A549 (cell line): ENCODE measurements around the gene ADARB2.

Source experiments
- CEBPB ChIP-seq, 2 experiments: fragments of >200 bp in 1 of 2; sonication (Bioruptor Twin) in 1 of 2; formaldehyde crosslinking in 1 of 2; IDR thresholded peaks; 2 replicates each; pipeline ENCODE4 v1.6.1; 2012 to 2016
- EP300 ChIP-seq, 2 experiments: fragments of >200 bp; sonication (Bioruptor Twin); formaldehyde crosslinking; IDR thresholded peaks; 2 replicates in 1 of 2; 3 replicates in 1 of 2; pipeline ENCODE4 v1.6.1; 2016 to 2017
- HDAC2 ChIP-seq: fragments of 200-600 bp; sonication (generic); IDR thresholded peaks from 2 replicates; pipeline ENCODE4 v1.6.1; 2016
- MAFK ChIP-seq: fragments of 450-650 bp; IDR thresholded peaks from 2 replicates; pipeline ENCODE4 v1.6.1; 2014; ENCODE audit not compliant: partially characterized antibody
- MYC ChIP-seq: IDR thresholded peaks from 2 replicates; pipeline ENCODE4 v1.6.1; 2012; ENCODE audit warnings: mild to moderate bottlenecking, inconsistent platforms, low read length, improper control_type of control experiment, borderline replicate concordance
- RARB ChIP-seq: fragments of 250-450 bp; sonication (Bioruptor Pico); IDR thresholded peaks from 2 replicates; pipeline ENCODE4 v1.8.0; 2021; ENCODE audit warnings: mild to moderate bottlenecking, moderate library complexity
- TF ChIP-seq, protein P1 (sequence below): fragments of >200 bp; sonication (Bioruptor Twin); formaldehyde crosslinking; IDR thresholded peaks from 3 replicates; pipeline ENCODE4 v1.5.1; 2016

DNA sequence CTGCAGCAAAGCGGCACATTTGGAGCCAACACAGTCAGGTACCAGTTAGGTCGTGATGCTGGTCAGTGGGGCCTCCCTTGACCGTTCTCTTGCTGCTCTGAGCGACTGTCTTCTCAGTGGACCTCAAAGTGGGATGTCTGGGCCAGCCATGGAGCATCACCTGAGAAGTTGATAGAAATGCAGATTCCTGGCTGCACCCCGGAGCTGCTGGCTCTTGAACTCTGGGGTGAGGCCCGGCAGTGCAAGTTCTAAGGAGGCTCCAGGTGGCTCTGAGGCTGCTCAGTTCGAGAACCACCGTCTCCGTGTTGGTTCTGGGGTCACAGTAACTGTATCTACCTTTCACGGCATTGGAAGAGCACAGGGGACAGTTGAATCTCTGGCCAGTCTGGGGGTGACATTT is 533.6 kb downstream of the ADARB2 start:
- TF ChIP-seq, protein P1, sequence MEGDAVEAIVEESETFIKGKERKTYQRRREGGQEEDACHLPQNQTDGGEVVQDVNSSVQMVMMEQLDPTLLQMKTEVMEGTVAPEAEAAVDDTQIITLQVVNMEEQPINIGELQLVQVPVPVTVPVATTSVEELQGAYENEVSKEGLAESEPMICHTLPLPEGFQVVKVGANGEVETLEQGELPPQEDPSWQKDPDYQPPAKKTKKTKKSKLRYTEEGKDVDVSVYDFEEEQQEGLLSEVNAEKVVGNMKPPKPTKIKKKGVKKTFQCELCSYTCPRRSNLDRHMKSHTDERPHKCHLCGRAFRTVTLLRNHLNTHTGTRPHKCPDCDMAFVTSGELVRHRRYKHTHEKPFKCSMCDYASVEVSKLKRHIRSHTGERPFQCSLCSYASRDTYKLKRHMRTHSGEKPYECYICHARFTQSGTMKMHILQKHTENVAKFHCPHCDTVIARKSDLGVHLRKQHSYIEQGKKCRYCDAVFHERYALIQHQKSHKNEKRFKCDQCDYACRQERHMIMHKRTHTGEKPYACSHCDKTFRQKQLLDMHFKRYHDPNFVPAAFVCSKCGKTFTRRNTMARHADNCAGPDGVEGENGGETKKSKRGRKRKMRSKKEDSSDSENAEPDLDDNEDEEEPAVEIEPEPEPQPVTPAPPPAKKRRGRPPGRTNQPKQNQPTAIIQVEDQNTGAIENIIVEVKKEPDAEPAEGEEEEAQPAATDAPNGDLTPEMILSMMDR: no peak
- no peak for TF ChIP-seq MYC
- TF ChIP-seq CEBPB (IDR thresholded peaks at IDR 0.05): no peak
- no peak for TF ChIP-seq HDAC2
- TF ChIP-seq RARB (CRISPR knock-in tag): no peak
- TF ChIP-seq MAFK: no peak
- TF ChIP-seq EP300 (IDR thresholded peaks at IDR 0.05): no peak
